HTR-8/SVneo (cell line): Measurements from ENCODE around the gene DCAF11.

Source experiments
- DNase-seq: peaks from one replicate; pipeline ENCODE4 v3.0.0; 2011; ENCODE audit warnings: low spot score, mixed read lengths; ENCODE audit not compliant: insufficient read length
- FAIRE-seq: peaks from 2 replicates; lab custom pipeline; 2011; peaks lifted over from hg19 to GRCh38; lab: Jason Lieb, UNC

The DCAF11 gene

GRCh38 chr14:24114532-24115421 is at the start of gene DCAF11, which contains the start of gene NRL:
Gene DCAF11, plus strand, starts transcription at chr14:24114777. Its CDS starts 818 bp downstream, at chr14:24115595.
Gene NRL, minus strand, starts transcription at chr14:24114949. Its CDS starts 32,101 bp downstream, at chr14:24082848.
- DNase-seq (peak; percentile 93), FAIRE-seq (peak; percentile 79)

DNA sequence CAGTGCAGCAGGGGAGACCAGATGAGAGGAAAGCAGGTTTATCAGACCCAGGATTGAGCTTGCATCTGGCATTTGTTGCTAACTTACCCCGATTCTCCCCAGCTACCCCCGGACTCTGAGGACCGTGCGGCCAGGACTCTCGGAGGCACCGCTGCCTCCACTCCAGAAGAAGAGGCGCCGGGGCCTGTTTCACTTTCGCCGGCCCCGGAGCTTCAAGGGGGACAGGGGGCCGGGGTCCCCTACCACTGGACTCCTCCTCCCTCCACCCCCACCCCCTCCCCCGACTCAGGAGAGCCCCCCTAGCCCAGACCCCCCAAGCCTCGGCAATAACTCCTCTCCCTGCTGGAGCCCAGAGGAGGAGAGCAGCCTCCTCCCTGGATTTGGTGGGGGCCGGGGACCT is 49.7 kb upstream of the DCAF11 start:
- FAIRE-seq (no peak), DNase-seq (no peak)

- FAIRE-seq (no peak), DNase-seq (no peak)
Observed at GRCh38 chr14:24065408-24065807, 49.2 kb upstream of the DCAF11 start.

- DNase-seq: no peak
- no peak for FAIRE-seq
Observed at GRCh38 chr14:24066496-24067132, 48.0 kb upstream of the DCAF11 start.

- DNase-seq: no peak
- FAIRE-seq: no peak
Observed at GRCh38 chr14:24067133-24068082, 47.2 kb upstream of the DCAF11 start.

DNA sequence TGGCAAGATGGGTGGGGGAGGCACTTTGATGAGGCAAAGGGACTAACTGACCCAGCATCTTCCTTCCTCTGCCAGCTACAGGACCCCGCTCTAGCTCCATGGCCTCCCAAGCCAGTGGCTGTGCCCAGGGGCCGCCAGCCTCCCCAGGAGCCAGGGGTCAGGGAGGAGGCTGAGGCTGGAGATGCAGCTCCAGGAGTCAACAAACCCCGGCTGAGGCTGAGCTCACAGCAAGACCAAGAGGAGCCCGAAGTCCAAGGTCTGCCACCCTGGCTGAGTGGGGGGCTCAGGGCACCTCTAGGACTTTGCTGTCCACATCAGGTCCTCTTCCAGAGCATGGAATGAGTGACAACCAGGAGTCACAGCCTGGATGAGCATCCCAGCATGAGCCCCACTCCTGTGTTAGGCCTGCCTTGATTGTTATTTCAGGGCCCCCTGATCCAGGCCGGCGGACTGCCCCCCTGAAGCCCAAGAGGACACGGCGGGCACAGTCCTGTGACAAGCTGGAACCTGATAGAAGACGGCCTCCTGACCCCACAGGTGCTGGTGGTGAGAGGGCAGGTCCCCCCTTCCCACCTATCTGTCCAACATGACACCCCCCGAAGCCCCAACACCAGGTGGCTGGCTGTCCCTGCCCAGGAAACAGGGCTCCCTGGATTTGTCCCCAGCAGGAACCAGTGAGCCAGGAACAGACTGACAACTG is 45.7 kb upstream of the DCAF11 start:
- FAIRE-seq: no peak
- no peak for DNase-seq

DNA sequence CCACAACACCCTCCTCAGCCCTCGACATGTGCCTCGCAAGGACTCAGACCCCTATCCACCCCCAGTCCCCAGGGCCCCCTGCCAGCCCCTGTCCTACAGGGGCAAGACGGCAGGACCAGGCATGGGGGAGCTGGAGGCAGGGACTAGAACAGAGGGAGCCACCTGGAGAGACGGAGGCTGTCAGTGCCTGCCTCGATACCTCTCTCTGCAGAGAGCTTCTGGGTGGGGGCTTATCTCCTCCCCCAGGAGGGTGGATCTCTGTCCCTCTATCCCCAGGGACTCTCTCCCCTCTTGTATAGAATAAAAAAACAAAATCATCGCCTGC is 45.2 kb upstream of the DCAF11 start:
- no peak for DNase-seq
- FAIRE-seq: no peak

- FAIRE-seq (no peak), DNase-seq (no peak)
Observed at GRCh38 chr14:24070285-24071143, 44.1 kb upstream of the DCAF11 start.

DNA sequence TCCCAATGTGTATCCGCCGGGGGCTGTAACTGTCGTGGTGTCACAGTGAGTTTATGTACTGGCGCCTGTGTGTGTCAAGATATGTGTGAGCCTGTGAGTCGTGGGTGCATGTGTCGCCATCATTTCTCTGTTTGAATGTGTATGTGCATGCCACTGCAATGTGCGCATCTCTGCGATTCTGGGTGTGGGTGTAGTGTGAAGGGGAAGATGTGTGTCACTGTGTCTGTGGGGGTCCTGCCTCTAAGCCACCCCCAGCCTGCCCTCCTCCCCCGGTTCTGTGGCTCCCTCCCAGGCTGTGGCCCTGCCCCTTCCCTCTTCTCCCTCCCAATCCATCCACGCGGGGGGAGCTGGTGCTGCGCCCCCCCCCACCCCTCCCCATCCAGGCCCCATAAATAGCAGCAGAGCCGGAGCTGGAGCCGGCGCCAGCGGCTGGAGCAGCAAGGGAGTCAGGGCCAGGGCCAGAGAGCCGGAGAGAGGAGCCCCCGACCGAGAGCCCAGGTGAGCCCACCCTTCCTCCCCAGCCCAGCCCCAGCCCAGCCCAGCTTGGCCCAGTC is 43.4 kb upstream of the DCAF11 start, which contains the start of gene CPNE6:
TSS of gene CPNE6 (plus strand) at position 419 of the 554 bp plus-strand sequence. CDS start 1,375 bp downstream, outside the sequence.
- FAIRE-seq (no peak), DNase-seq (no peak)

DNA sequence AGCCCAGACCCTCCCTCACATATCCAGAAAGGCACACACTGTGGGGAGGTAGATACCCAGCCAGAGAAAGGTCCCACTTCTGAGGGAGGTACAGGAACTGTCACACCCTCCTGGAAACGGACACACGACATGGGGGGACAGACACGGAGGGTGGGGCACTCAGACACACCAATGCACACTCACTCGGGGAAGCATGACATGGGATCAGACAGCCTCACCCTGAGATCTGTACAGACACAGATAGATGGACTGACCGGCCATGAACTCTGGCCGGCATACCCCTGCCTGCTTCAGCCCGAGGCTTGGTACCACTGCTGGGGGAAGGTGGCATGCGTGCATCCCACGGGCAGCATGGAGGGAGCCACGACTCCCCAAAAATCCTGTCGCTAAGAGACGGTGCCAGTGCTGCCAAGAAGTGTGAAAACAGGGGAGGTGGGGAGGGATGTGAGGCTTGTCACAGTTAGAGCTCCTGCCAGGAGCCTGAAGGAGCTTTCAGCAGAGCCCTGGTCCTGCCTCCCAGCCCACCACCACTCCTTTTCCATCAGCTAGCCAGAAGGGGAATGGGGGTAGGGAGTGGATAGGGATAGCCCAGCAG is 42.6 kb upstream of the DCAF11 start:
- no peak for FAIRE-seq
- DNase-seq: no peak

GRCh38 chr14:24072436-24072835 is 42.1 kb upstream of the DCAF11 start:
- no peak for DNase-seq
- no peak for FAIRE-seq

GRCh38 chr14:24072881-24073877 is 41.4 kb upstream of the DCAF11 start:
- DNase-seq (no peak), FAIRE-seq (no peak)

DNA sequence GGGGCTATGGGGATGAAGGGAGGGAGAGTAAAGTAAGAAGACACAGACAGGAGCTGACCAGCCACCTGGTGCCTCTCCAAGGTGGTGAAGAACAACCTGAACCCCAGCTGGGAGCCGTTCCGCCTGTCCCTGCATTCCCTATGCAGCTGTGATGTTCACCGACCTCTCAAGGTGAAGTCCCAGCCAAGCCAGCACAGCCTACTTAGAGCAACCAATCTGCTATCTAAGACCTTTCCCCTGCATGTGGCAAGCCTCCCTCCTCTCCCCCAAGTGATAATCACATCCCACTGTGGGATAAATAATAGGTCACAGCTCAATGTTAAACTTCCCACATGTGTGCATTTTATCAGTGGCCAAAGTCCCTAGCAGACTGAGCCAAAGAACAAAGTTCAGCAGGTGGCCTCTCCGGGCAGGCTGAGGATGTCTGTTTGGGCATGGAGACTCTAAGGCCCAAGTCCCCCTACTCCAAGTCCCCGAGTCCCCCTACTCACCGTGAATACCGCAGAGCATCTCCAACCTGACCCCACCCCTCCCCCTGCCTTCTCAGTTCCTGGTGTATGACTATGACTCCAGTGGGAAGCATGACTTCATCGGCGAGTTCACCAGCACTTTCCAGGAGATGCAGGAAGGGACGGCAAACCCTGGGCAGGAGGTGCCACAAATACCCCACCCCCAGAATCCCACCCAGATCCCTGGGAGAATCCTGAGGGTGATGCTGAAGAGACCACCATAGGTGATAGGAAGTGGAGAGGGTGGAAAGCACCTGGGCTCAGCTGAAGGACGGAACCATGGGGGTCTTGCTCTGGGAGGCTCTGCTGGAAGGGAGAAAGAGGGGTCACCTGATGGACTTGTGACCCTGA is 39.7 kb upstream of the DCAF11 start:
- DNase-seq (no peak), FAIRE-seq (no peak)

- no peak for FAIRE-seq
- no peak for DNase-seq
Observed at GRCh38 chr14:24075485-24076301, 38.9 kb upstream of the DCAF11 start.

GRCh38 chr14:24076302-24076601 is 38.3 kb upstream of the DCAF11 start:
- DNase-seq (no peak), FAIRE-seq (no peak)
